ENCODE measurements around the gene LMBRD1.

Gene LMBRD1

GRCh38 chr6:69735027-69735426 is 61.8 kb downstream of the LMBRD1 start:
- TF ChIP-seq, protein P1, sequence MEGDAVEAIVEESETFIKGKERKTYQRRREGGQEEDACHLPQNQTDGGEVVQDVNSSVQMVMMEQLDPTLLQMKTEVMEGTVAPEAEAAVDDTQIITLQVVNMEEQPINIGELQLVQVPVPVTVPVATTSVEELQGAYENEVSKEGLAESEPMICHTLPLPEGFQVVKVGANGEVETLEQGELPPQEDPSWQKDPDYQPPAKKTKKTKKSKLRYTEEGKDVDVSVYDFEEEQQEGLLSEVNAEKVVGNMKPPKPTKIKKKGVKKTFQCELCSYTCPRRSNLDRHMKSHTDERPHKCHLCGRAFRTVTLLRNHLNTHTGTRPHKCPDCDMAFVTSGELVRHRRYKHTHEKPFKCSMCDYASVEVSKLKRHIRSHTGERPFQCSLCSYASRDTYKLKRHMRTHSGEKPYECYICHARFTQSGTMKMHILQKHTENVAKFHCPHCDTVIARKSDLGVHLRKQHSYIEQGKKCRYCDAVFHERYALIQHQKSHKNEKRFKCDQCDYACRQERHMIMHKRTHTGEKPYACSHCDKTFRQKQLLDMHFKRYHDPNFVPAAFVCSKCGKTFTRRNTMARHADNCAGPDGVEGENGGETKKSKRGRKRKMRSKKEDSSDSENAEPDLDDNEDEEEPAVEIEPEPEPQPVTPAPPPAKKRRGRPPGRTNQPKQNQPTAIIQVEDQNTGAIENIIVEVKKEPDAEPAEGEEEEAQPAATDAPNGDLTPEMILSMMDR (IDR thresholded peaks at IDR 0.05; ENCODE audit: insufficient read depth, low read length, missing control alignments): no peak
- no peak for DNase-seq (ENCODE audit: low read depth, low spot score)
- CTCF ChIA-PET: interaction anchor here (0.6 to 1.7 kb wide), 6 partner anchors 9 to 1367 kb away, joined by 3 to 8 read pairs (median 4); partner anchors contain the start of gene LMBRD1
- POLR2A ChIA-PET: no interaction called here
- H3K4me3 ChIP-seq (ENCODE audit: low read depth, low read length): no peak overlapping the region

GRCh38 chr6:69732640-69733039 is 64.2 kb downstream of the LMBRD1 start:
- TF ChIP-seq, protein P1 (IDR thresholded peaks at IDR 0.05; ENCODE audit: insufficient read depth, low read length, missing control alignments): peak; percentile 4
- POLR2A ChIA-PET: no interaction called here
- CTCF ChIA-PET: interaction anchor here (0.9 to 1.7 kb wide), 5 partner anchors 9 to 375 kb away, joined by 3 to 9 read pairs (median 5); no protein-coding TSS in a partner anchor
- H3K4me3 ChIP-seq (ENCODE audit: low read depth, low read length): no peak overlapping the region
- no peak for DNase-seq (ENCODE audit: low read depth, low spot score)

DNA sequence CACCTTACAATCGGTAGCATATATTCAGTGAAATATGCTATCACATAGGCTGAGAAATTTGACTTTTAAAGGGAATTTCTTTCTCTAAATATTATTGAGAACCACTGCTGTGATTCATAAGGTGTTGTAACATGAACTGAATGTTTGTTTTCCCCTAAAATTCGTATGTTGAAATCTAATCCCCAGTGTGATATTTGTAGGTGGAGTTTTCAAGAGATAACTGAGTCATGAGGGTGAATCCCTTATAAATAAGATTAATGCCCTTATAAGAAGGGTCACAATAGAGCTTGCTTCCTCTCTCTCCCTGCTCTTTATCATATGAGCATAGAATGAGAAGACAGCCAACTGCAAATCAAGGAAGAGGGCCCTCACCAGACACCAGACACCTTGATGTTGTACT is 64.8 kb downstream of the LMBRD1 start:
- ChIA-PET POLR2A (no interaction called here), CTCF (interaction anchor here (0.9 to 3.2 kb wide), 4 partner anchors 9 to 376 kb away, joined by 3 to 20 read pairs (median 4); partner anchors contain the start of gene LMBRD1)
- no peak overlapping the region for H3K4me3 ChIP-seq (ENCODE audit: low read depth, low read length)
- TF ChIP-seq, protein P1 (IDR thresholded peaks at IDR 0.05; ENCODE audit: insufficient read depth, low read length, missing control alignments): no peak
- no peak for DNase-seq (ENCODE audit: low read depth, low spot score)

DNA sequence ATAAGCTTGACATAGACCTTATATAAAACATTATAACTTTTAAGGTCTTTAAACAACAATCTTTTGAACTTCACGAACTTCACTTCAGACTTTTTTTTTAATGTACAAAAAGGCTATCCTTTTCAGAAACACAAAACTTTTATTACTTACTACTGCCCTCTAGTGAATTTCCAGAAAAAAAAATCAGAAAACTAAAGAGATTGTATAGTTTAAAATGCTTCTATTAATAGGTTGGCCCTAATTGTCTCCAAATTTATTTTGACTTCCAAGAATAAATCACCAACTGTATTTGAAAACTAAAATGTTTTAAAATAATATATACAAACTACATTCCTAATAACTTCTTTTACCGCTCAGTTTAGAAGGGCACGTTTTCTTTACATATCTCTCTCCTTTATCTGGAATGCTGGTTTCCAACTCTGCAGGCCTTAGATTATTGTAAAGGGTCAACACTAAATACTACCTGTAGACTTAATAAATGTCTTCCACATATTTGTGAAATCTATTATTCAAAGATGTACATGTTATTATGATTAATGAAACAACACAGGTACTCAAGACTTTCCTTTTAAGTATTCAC is 66.8 kb downstream of the LMBRD1 start:
- ChIA-PET POLR2A (no interaction called here), CTCF (interaction anchor here (0.7 to 3.2 kb wide), 12 partner anchors 8 to 954 kb away, joined by 3 to 20 read pairs (median 3); no protein-coding TSS in a partner anchor)
- TF ChIP-seq, protein P1 (IDR thresholded peaks at IDR 0.05; ENCODE audit: insufficient read depth, low read length, missing control alignments): no peak
- no peak overlapping the region for H3K4me3 ChIP-seq (ENCODE audit: low read depth, low read length)
- no peak for DNase-seq (ENCODE audit: low read depth, low spot score)

GRCh38 chr6:69722683-69723082 is 74.1 kb downstream of the LMBRD1 start:
- no peak overlapping the region for H3K4me3 ChIP-seq (ENCODE audit: low read depth, low read length)
- TF ChIP-seq, protein P1 (IDR thresholded peaks at IDR 0.05; ENCODE audit: insufficient read depth, low read length, missing control alignments): no peak
- CTCF ChIA-PET: no interaction called here
- POLR2A ChIA-PET: no interaction called here
- DNase-seq (ENCODE audit: low read depth, low spot score): no peak

- no peak overlapping the region for H3K4me3 ChIP-seq (ENCODE audit: low read depth, low read length)
- TF ChIP-seq, protein P1 (IDR thresholded peaks at IDR 0.05; ENCODE audit: insufficient read depth, low read length, missing control alignments): peak; percentile 46
- DNase-seq (ENCODE audit: low read depth, low spot score): no peak
- CTCF ChIA-PET: interaction anchor here (0.7 to 3.2 kb wide), 2 partner anchors 10 to 16 kb away, joined by 3 to 15 read pairs; no protein-coding TSS in a partner anchor
- POLR2A ChIA-PET: no interaction called here
Measured at GRCh38 chr6:69719602-69720193, 77.1 kb downstream of the LMBRD1 start.

Data from AG04449 (cell line).